Measurements from ENCODE around the gene ZNF446.

ZNF446 gene

DNA sequence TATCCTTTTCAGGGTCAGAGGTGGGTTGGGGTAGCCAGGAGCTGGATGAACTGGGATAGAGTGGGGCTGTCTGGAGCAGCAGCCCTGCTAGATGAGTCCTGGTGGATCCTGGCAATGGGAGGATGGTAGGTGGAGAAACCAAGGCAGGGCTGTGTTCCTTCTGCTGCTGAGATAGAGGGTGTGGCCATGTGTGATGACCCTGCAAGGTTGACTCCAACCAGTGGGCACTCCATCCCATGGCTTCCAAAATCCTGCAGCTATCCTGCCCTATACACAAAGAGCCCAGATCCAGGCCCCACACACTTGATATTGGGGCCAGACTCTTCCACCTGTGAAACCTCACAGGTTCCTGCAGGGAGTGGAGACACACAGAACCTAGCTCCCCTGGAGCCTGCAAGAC is 2.4 kb upstream of the ZNF446 start:
- Histone ChIP-seq H3K79me2 (ENCODE audit: low read length) (0 out of 2 replicates have a peak, but pooled peaks cover under 1% of the 10 kb centered on the region), H3K4me2 (ENCODE audit: low read length) (no peak overlapping the region), H3K4me3 (ENCODE audit: low read length) (no peak overlapping the region), H3K9ac (ENCODE audit: low read length) (no peak overlapping the region), H3K27me3 (ENCODE audit: low read depth, low read length) (no peaks in the 10 kb centered on the region), H4K20me1 (ENCODE audit: insufficient read depth, low read length) (0 out of 2 replicates have a peak, but pooled peaks cover 4% of the 10 kb centered on the region), H2AFZ (ENCODE audit: low read depth, low read length) (no peak overlapping the region), H3K27ac (ENCODE audit: low read length) (no peak overlapping the region), H3K36me3 (replicated peaks; ENCODE audit: low read depth, low read length) (peaks cover 10% of the 10 kb centered on the region), H3K4me1 (ENCODE audit: low read length) (peaks cover 25% of the 10 kb centered on the region), H3K9me3 (ENCODE audit: insufficient read depth, low read length) (no peaks in the 10 kb centered on the region)
- no peak for TF ChIP-seq EZH2phosphoT487 (IDR thresholded peaks at IDR 0.05; ENCODE audit: low read depth)
- TF ChIP-seq, protein P1, sequence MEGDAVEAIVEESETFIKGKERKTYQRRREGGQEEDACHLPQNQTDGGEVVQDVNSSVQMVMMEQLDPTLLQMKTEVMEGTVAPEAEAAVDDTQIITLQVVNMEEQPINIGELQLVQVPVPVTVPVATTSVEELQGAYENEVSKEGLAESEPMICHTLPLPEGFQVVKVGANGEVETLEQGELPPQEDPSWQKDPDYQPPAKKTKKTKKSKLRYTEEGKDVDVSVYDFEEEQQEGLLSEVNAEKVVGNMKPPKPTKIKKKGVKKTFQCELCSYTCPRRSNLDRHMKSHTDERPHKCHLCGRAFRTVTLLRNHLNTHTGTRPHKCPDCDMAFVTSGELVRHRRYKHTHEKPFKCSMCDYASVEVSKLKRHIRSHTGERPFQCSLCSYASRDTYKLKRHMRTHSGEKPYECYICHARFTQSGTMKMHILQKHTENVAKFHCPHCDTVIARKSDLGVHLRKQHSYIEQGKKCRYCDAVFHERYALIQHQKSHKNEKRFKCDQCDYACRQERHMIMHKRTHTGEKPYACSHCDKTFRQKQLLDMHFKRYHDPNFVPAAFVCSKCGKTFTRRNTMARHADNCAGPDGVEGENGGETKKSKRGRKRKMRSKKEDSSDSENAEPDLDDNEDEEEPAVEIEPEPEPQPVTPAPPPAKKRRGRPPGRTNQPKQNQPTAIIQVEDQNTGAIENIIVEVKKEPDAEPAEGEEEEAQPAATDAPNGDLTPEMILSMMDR (IDR thresholded peaks at IDR 0.05; ENCODE audit: low read depth, low read length) = no peak

DNA sequence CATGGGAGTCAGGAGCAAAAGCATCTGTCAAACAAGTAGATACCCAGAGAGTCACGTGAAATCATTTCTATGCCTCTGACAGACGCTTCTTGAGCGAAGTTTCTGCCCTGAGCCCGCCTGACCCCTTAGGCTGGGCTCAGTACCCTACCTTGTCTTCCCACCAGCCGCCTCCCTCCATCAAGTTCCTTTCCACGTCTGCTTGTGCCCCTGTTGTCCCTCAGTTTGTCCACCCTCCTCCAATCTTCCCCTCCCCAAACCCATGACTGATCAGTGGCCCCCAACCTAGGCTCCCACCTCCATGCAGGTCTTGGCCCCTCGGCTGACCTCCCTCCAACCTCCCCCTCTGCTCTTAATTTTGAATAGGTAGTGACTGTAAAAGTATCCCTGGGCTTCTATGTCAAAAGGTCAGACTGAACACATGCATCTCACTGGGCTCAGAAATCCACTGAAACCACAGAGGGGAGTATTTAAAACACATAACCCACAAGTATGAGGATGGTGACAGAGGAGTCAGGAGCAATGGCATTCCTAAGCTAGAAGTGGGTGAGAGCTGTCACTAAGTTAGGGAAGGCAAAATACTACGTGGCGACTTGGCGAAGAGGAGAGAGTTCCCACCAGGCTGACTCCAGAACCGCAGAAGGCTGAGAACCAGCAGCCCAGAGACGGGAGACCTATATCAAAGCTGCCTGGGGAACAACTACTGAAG is 1.7 kb upstream of the ZNF446 start:
- H3K9ac ChIP-seq (ENCODE audit: low read length) = no peak overlapping the region
- no peak overlapping the region for H3K27ac ChIP-seq (ENCODE audit: low read length)
- H3K36me3 ChIP-seq (replicated peaks; ENCODE audit: low read depth, low read length) = peaks cover 10% of the 10 kb centered on the region
- no peaks in the 10 kb centered on the region for H3K79me2 ChIP-seq (ENCODE audit: low read length)
- H3K4me1 ChIP-seq (ENCODE audit: low read length) = peaks cover 25% of the 10 kb centered on the region
- no peaks in the 10 kb centered on the region for H3K9me3 ChIP-seq (ENCODE audit: insufficient read depth, low read length)
- no peaks in the 10 kb centered on the region for H3K27me3 ChIP-seq (ENCODE audit: low read depth, low read length)
- no peaks in the 10 kb centered on the region for H4K20me1 ChIP-seq (ENCODE audit: insufficient read depth, low read length)
- no peak overlapping the region for H2AFZ ChIP-seq (ENCODE audit: low read depth, low read length)
- peak overlapping the region; percentile 86 for H3K4me2 ChIP-seq (ENCODE audit: low read length)
- TF ChIP-seq EZH2phosphoT487 (IDR thresholded peaks at IDR 0.05; ENCODE audit: low read depth) = no peak
- TF ChIP-seq, protein P1 (IDR thresholded peaks at IDR 0.05; ENCODE audit: low read depth, low read length) = no peak
- H3K4me3 ChIP-seq (ENCODE audit: low read length) = peak overlapping the region; percentile 83

DNA sequence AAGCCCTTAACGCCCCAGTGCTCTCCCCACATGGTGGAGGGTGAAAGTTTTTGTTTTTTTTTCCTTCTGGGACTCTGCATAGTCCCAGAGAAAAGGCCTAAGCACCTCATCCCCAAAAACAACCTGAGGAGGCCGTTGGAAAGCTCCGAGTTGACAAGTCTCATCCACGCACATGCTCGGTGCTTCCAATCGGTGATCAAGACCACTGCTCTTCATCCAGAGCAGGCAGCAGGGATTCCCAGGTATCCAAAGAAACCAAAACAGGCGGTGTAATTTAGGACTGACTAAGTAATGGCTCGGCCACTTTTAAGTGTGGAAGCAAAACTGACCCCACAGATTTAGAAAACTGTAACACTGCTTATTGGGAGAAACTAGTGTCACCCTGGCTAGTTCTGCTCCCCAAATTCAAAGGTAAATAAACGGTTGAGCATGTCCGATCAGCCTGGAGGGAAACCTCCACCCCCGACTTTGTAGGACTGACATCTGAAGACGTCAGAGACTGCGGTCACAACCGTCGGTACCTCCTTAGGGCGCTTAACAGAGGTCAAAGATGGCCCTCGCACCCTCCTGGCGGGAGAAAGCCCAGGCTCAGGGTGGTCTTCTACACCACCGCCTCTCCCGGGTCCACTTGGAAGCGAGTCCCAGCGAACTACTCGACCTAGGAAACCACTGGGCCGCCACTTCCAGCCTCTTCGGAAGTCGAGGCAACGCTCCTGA is 997 bp upstream of the ZNF446 start:
- Histone ChIP-seq H3K27me3 (ENCODE audit: low read depth, low read length) (no peaks in the 10 kb centered on the region), H4K20me1 (ENCODE audit: insufficient read depth, low read length) (no peaks in the 10 kb centered on the region), H3K4me3 (ENCODE audit: low read length) (peak overlapping the region; percentile 83), H2AFZ (ENCODE audit: low read depth, low read length) (no peak overlapping the region; the same call in 1 of the 2 replicates), H3K36me3 (replicated peaks; ENCODE audit: low read depth, low read length) (peaks cover 10% of the 10 kb centered on the region), H3K4me2 (ENCODE audit: low read length) (peak overlapping the region; percentile 86), H3K4me1 (ENCODE audit: low read length) (peaks cover 25% of the 10 kb centered on the region), H3K27ac (ENCODE audit: low read length) (peak overlapping the region; percentile 83), H3K79me2 (ENCODE audit: low read length) (no peaks in the 10 kb centered on the region), H3K9me3 (ENCODE audit: insufficient read depth, low read length) (no peaks in the 10 kb centered on the region), H3K9ac (ENCODE audit: low read length) (peak overlapping the region; percentile 84)
- TF ChIP-seq, protein P1 (IDR thresholded peaks at IDR 0.05; ENCODE audit: low read depth, low read length) = no peak
- TF ChIP-seq EZH2phosphoT487 (IDR thresholded peaks at IDR 0.05; ENCODE audit: low read depth) = no peak

DNA sequence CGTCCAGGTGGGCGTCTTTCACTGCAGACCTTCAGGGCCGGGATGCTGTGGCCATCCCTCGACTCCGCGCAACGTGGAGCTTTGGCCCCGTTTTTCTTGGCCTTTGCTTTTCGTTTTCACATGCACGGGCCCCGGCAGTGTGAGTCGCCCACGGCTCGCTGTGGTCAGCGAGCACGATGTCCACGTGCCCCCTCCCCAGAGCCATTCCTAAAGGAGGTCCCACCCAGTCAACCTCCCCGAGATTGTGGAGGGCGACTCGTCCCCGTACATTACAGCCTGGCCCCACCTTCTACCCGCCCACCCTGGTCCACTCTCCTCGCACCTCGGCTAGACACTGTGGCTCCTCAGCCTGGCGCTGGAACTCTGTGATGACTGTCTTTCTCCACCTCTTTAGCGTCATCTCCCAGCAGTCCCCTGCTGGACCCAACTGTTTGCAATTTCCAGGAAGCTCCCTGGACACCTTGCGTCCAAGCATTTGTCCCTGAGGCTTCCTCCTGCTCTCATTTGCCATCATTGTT is 405 bp downstream of the ZNF446 start:
- H2AFZ ChIP-seq (ENCODE audit: low read depth, low read length) = no peak overlapping the region; the same call in 1 of the 2 replicates
- H3K4me1 ChIP-seq (ENCODE audit: low read length) = peaks cover 25% of the 10 kb centered on the region
- peak overlapping the region; percentile 84 for H3K9ac ChIP-seq (ENCODE audit: low read length)
- peak overlapping the region; percentile 86 for H3K4me2 ChIP-seq (ENCODE audit: low read length)
- H3K79me2 ChIP-seq (ENCODE audit: low read length) = no peaks in the 10 kb centered on the region
- H3K27ac ChIP-seq (ENCODE audit: low read length) = peak overlapping the region; percentile 83
- H3K4me3 ChIP-seq (ENCODE audit: low read length) = peak overlapping the region; percentile 83
- H3K27me3 ChIP-seq (ENCODE audit: low read depth, low read length) = no peaks in the 10 kb centered on the region
- H3K9me3 ChIP-seq (ENCODE audit: insufficient read depth, low read length) = no peaks in the 10 kb centered on the region
- TF ChIP-seq EZH2phosphoT487 (IDR thresholded peaks at IDR 0.05; ENCODE audit: low read depth) = no peak
- TF ChIP-seq, protein P1 (IDR thresholded peaks at IDR 0.05; ENCODE audit: low read depth, low read length) = no peak
- H3K36me3 ChIP-seq (replicated peaks; ENCODE audit: low read depth, low read length) = peaks cover 18% of the 10 kb centered on the region
- H4K20me1 ChIP-seq (ENCODE audit: insufficient read depth, low read length) = no peaks in the 10 kb centered on the region
